B cell (primary cell): ENCODE measurements around the gene HSDL2.

Source experiments
- CTCF ChIP-seq: fragments of 200-600 bp; IDR thresholded peaks from one replicate; pipeline ENCODE4 v1.8.0; 2022; ENCODE audit warnings: antibody characterized with exemption, mild to moderate bottlenecking
- EZH2 ChIP-seq: IDR thresholded peaks from 2 replicates; pipeline ENCODE4 v1.6.1; 2012; ENCODE audit warnings: borderline replicate concordance, low read depth, mild to moderate bottlenecking, moderate library complexity, low read length; ENCODE audit not compliant: insufficient read depth, poor library complexity, severe bottlenecking

- TF ChIP-seq CTCF (no peak), EZH2 (no peak)
Measured at GRCh38 chr9:112485574-112485973, 105.7 kb downstream of the HSDL2 start.
